HG03064 (cell line): Measurements from ENCODE around the gene SMAGP.

Experiments
- ATAC-seq: cut with Tn5 transposase; IDR thresholded peaks from one replicate; pipeline ENCODE4 v1.9.1; 2021; ENCODE audit warnings: low read depth; ENCODE audit not compliant: unreplicated experiment

SMAGP gene

DNA sequence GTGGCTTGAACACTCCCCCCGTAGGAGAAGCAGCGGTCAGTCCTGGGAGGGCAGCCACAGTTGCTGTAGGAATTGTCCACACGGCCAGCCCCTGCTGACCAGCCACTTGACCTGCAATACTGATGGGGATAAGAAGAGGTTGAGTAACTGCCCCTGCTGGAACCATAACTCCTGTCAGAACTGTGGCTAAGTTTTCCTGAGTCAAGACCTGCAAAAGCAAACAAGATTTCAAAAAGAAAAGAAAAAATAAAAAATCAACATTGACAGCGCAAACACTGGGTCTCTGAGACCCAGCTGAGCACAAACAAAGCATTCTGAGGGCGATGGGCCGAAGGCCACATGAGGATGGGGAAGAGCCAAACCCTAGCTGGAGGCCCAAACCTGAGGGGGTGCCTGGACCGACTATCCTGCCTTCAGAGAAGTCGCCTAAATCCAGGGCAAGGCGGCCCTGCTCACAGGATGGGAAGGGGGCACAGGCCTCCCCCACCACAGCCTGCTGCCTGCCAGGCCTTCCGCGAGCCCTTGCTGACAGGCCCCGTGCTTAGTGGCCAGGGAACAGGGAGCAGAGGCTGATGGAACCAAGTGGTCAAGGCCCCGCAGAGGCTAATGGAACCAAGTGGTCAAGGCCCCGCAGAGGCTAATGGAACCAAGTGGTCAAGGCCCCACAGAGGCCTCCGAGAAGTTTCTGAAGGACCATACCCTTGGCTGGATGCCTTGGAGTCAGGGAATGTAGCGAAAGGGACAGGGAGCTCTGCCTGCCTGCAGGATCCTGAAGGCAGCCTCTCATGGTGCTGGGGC, 71.4 kb downstream of the SMAGP start:
- no peak for ATAC-seq

- no peak for ATAC-seq
These were observed 72.3 kb downstream of the SMAGP start for GRCh38 chr12:51197736-51198567.

DNA sequence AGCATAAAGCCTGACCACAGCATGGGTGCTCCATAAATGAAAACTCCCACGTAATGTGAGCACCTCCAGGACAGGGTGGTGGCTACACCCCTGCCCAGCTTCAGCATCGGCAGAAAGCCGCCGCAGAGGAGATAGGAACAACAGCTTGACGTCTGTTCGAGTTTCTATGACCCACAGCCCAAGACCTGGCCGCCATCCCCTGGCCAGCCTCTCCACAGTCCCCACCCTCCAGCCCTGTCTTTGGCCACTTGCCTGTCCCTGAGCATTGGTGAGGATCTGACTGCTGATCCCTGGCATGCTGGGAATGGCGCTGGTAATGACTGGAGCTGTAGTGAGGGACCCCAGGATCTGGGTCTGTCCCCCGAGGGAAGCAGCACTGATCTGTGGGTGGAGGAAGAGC, 73.7 kb downstream of the SMAGP start:
- ATAC-seq = no peak

- no peak for ATAC-seq
These were observed 74.4 kb downstream of the SMAGP start for GRCh38 chr12:51195841-51196240.
